OCI-LY7 (cell line): ENCODE measurements around the gene SLC35E1.

ENCODE experiments used
- EZH2phosphoT487 ChIP-seq: fragments of 200-600 bp; sonication (generic); IDR thresholded peaks from 2 replicates; pipeline ENCODE4 v1.6.1; 2018; ENCODE audit warnings: low read depth, borderline replicate concordance, mild to moderate bottlenecking, mixed run types, antibody characterized with exemption, low read length, moderate library complexity, mixed read lengths
- TF ChIP-seq, protein P1 (sequence below): fragments of 200-600 bp; sonication (generic); conservative IDR thresholded peaks from 2 replicates; pipeline ENCODE4 v1.5.1; 2014; ENCODE audit warnings: mild to moderate bottlenecking, antibody characterized with exemption, low read length, moderate library complexity, mixed read lengths

GRCh38 chr19:16514383-16515019, 57.7 kb downstream of the SLC35E1 start:
- TF ChIP-seq, protein P1, sequence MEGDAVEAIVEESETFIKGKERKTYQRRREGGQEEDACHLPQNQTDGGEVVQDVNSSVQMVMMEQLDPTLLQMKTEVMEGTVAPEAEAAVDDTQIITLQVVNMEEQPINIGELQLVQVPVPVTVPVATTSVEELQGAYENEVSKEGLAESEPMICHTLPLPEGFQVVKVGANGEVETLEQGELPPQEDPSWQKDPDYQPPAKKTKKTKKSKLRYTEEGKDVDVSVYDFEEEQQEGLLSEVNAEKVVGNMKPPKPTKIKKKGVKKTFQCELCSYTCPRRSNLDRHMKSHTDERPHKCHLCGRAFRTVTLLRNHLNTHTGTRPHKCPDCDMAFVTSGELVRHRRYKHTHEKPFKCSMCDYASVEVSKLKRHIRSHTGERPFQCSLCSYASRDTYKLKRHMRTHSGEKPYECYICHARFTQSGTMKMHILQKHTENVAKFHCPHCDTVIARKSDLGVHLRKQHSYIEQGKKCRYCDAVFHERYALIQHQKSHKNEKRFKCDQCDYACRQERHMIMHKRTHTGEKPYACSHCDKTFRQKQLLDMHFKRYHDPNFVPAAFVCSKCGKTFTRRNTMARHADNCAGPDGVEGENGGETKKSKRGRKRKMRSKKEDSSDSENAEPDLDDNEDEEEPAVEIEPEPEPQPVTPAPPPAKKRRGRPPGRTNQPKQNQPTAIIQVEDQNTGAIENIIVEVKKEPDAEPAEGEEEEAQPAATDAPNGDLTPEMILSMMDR, result peak; percentile 48
- TF ChIP-seq EZH2phosphoT487, result no peak
